B cell (primary cell): Measurements from ENCODE around the gene PCNX3. TPM values are rescaled to one million over a fixed set of nuclear protein-coding genes. Genes with fewer than 3 reads are reported as not detected.

Experiments used
- ATAC-seq: fragments of 200-7000 bp; cut with Tn5 transposase; one replicate; pipeline ENCODE4 v1.10.0; 2021; ENCODE audit warnings: low read depth, mild to moderate bottlenecking, moderate number of reproducible peaks, moderate library complexity
- CTCF ChIA-PET: fragments of 350-600 bp; sonication (Branson Sonifier 250); formaldehyde crosslinking; loops from one replicate; lab custom pipeline; 2021; ENCODE audit warnings: antibody characterized with exemption, inconsistent platforms; lab: Charles Lee
- POLR2A ChIA-PET: fragments of 350-600 bp; sonication (Branson Sonifier 250); formaldehyde crosslinking; loops from one replicate; lab custom pipeline; 2021; ENCODE audit warnings: antibody characterized with exemption; lab: Charles Lee
- DNase-seq: peaks from one replicate; pipeline ENCODE4 v3.0.0; 2013
- H2AFZ ChIP-seq: 2 replicates; pipeline ENCODE4 v1.6.1; 2012; ENCODE audit warnings: mild to moderate bottlenecking, low read depth, low read length; ENCODE audit not compliant: insufficient read depth, poor library complexity, severe bottlenecking
- H3K27ac ChIP-seq, 2 donors: 1 replicate in 1 of 2; 2 replicates in 1 of 2; pipeline ENCODE4 v1.5.1; 2012 to 2013; ENCODE audit warnings: low read length in 2 of 2, mild to moderate bottlenecking in 2 of 2, moderate library complexity in 1 of 2
- H3K27me3 ChIP-seq, 4 experiments: fragments of 200-600 bp in 1 of 4; sonication (generic) in 1 of 4; replicated peaks in 1 of 4; 1 replicate in 2 of 4; 2 replicates in 2 of 4; pipeline versions ENCODE4 v1.6.1 to v1.7.0; 2013 to 2016; ENCODE audit warnings: low read length in 3 of 4, mild to moderate bottlenecking in 2 of 4, mixed read lengths in 1 of 4, moderate library complexity in 1 of 4; ENCODE audit not compliant: insufficient read depth in 4 of 4, control insufficient read depth in 3 of 4; ENCODE audit errors: control extremely low read depth in 1 of 4
- H3K36me3 ChIP-seq, 2 experiments: replicated peaks in 1 of 2; 1 replicate in 1 of 2; 2 replicates in 1 of 2; pipeline versions ENCODE4 v1.6.1 to v1.7.1; 2013; ENCODE audit warnings: low read length in 1 of 2; ENCODE audit not compliant: insufficient read depth in 2 of 2, control insufficient read depth in 1 of 2; ENCODE audit errors: control extremely low read depth in 1 of 2, extremely low read depth in 1 of 2
- H3K4me1 ChIP-seq, 2 donors: fragments of 200-600 bp in 1 of 2; sonication (generic) in 1 of 2; 1 replicate in 1 of 2; 2 replicates in 1 of 2; pipeline versions ENCODE4 v1.5.1 to v1.6.1; 2013 to 2017; ENCODE audit warnings: low read length in 2 of 2; ENCODE audit not compliant: control insufficient read depth in 2 of 2, insufficient read depth in 2 of 2
- H3K4me2 ChIP-seq: replicated peaks from 2 replicates; pipeline ENCODE3; 2012; ENCODE audit warnings: mild to moderate bottlenecking, low read depth, low read length; ENCODE audit not compliant: poor library complexity, severe bottlenecking
- H3K4me3 ChIP-seq, 5 experiments: fragments of 200-600 bp in 1 of 5; sonication (generic) in 1 of 5; 1 replicate in 3 of 5; 2 replicates in 2 of 5; pipeline versions ENCODE4 v1.5.1 to v1.7.0; 2011 to 2016; ENCODE audit warnings: low read length in 4 of 5, mild to moderate bottlenecking in 4 of 5, low read depth in 2 of 5, control low read depth in 1 of 5, moderate library complexity in 1 of 5; ENCODE audit not compliant: insufficient read depth in 1 of 5; ENCODE audit errors: control extremely low read depth in 1 of 5, extremely low read depth in 1 of 5
- H3K79me2 ChIP-seq: fragments of 200-600 bp; sonication (generic); one replicate; pipeline ENCODE4 v1.6.0; 2016; ENCODE audit warnings: low read length; ENCODE audit not compliant: control insufficient read depth, insufficient read depth
- H3K9ac ChIP-seq: fragments of 200-600 bp; sonication (generic); 2 replicates; pipeline ENCODE4 v1.6.1; 2017; ENCODE audit warnings: mild to moderate bottlenecking, low read length, moderate library complexity
- H3K9me3 ChIP-seq, 3 donors: one replicate each; pipeline versions ENCODE4 v1.6.1 to v1.7.1; 2013; ENCODE audit warnings: low read length in 2 of 3; ENCODE audit not compliant: control insufficient read depth in 2 of 3, insufficient read depth in 1 of 3; ENCODE audit errors: control extremely low read depth in 1 of 3
- H4K20me1 ChIP-seq: 2 replicates; pipeline ENCODE4 v1.6.0; 2012; ENCODE audit warnings: mild to moderate bottlenecking, low read length; ENCODE audit not compliant: insufficient read depth, control insufficient read depth, poor library complexity, severe bottlenecking
- H3K27ac Mint-ChIP-seq: one replicate; pipeline ENCODE4 v1.8.0; 2021; ENCODE audit warnings: mixed read lengths
- H3K27me3 Mint-ChIP-seq: one replicate; pipeline ENCODE4 v1.8.0; 2021; ENCODE audit warnings: mixed read lengths
- H3K4me1 Mint-ChIP-seq: one replicate; pipeline ENCODE4 v1.8.0; 2021; ENCODE audit warnings: mixed read lengths
- H3K4me3 Mint-ChIP-seq: one replicate; pipeline ENCODE4 v1.8.0; 2021; ENCODE audit warnings: mixed read lengths
- H3K9me3 Mint-ChIP-seq: one replicate; pipeline ENCODE4 v1.8.0; 2022; ENCODE audit warnings: mixed read lengths; ENCODE audit not compliant: insufficient read depth
- EZH2 ChIP-seq: IDR thresholded peaks from 2 replicates; pipeline ENCODE4 v1.6.1; 2012; ENCODE audit warnings: borderline replicate concordance, low read depth, mild to moderate bottlenecking, moderate library complexity, low read length; ENCODE audit not compliant: insufficient read depth, poor library complexity, severe bottlenecking
- WGBS: methylation state at CpG from one replicate; pipeline ENCODE4 v1.1.5; 2013; ENCODE audit warnings: missing lambda C conversion rate; ENCODE audit not compliant: insufficient coverage; 5-methylcytosine and 5-hydroxymethylcytosine counted together
- intact Hi-C: fragments of 100-400 bp; cut with micrococcal nuclease; formaldehyde crosslinking; loops from one replicate; pipeline ENCODE4 v1.10.0; 2022
- polyA plus RNA-seq: library from polyadenylated mRNA; depleted of rRNA; stranded (reverse); fragments of >200 nt; gene quantifications from 2 replicates; pipeline ENCODE4 v1.2.3, GENCODE V29; 2012
- total RNA-seq, 2 donors: library from RNA; stranded (reverse); fragments of 120-200 nt in 1 of 2; gene quantifications; 1 replicate in 1 of 2; 2 replicates in 1 of 2; pipeline versions ENCODE4 v1.2.3 to v1.2.4, GENCODE V29; 2013 to 2022
- TF ChIP-seq, protein P1 (sequence below): fragments of 200-600 bp; IDR thresholded peaks from one replicate; pipeline ENCODE4 v1.8.0; 2022; ENCODE audit warnings: antibody characterized with exemption, mild to moderate bottlenecking

The PCNX3 gene
- total and polyA plus RNA-seq, 2 donors (not counting 1 experiment from before 2014, with no cell fraction given), result 61.5 to 62.8 TPM

- peak; percentile 9 for ATAC-seq
- Histone ChIP-seq H3K4me1 (peaks cover 19 to 32% of the 10 kb centered on the region in 2 donors), H2AFZ (peak overlapping the region; percentile 74), H3K4me3 (peak overlapping the region; percentile 71 to 99 (median 95)), H3K9me3 (no peaks in the 10 kb centered on the region), H3K79me2 (peaks cover 58% of the 10 kb centered on the region), H4K20me1 (peaks cover 35% of the 10 kb centered on the region), H3K4me2 (peak overlapping the region; percentile 84), H3K27me3 (no peaks in the 10 kb centered on the region), H3K9ac (peak overlapping the region; percentile 99), H3K27ac (peak overlapping the region; percentile 97 to 100), H3K36me3 (peaks cover 0 to 33% of the 10 kb centered on the region in 2 experiments)
- Mint-ChIP-seq H3K9me3 (no peaks in the 10 kb centered on the region), H3K27ac (peak overlapping the region; percentile 94), H3K4me1 (peaks cover 31% of the 10 kb centered on the region), H3K4me3 (peak overlapping the region; percentile 89), H3K27me3 (no peaks in the 10 kb centered on the region)
- ChIA-PET POLR2A (interaction anchor here (0.6 to 4.5 kb wide), 11 partner anchors 11 to 649 kb away, joined by 3 to 56 read pairs (median 4); partner anchors contain the start of genes MAP3K11, PCNX3, SCYL1 and SIPA1), CTCF (interaction anchor here (1.0 to 2.6 kb wide), 9 partner anchors 10 to 196 kb away, joined by 3 to 18 read pairs (median 4); partner anchors contain the start of genes KAT5, PCNX3 and SIPA1)
- TF ChIP-seq EZH2, result no peak
- TF ChIP-seq, protein P1, sequence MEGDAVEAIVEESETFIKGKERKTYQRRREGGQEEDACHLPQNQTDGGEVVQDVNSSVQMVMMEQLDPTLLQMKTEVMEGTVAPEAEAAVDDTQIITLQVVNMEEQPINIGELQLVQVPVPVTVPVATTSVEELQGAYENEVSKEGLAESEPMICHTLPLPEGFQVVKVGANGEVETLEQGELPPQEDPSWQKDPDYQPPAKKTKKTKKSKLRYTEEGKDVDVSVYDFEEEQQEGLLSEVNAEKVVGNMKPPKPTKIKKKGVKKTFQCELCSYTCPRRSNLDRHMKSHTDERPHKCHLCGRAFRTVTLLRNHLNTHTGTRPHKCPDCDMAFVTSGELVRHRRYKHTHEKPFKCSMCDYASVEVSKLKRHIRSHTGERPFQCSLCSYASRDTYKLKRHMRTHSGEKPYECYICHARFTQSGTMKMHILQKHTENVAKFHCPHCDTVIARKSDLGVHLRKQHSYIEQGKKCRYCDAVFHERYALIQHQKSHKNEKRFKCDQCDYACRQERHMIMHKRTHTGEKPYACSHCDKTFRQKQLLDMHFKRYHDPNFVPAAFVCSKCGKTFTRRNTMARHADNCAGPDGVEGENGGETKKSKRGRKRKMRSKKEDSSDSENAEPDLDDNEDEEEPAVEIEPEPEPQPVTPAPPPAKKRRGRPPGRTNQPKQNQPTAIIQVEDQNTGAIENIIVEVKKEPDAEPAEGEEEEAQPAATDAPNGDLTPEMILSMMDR, result no peak
- DNase-seq, result peak; percentile 72
- WGBS, result 2% methylated on average over 10 of the region's 15 CpGs
- intact Hi-C loops, result loop anchor here (1.0 to 2.0 kb wide), 6 partner anchors 11 to 195 kb away; partner anchors contain the start of genes CFL1, PCNX3, SIPA1 and ZNRD2
These were observed 48.1 kb downstream of the PCNX3 start for GRCh38 chr11:65663639-65664200.

- H2AFZ ChIP-seq, result no peak overlapping the region
- H3K27me3 ChIP-seq, result no peaks in the 10 kb centered on the region
- no peak overlapping the region for H3K4me3 ChIP-seq
- no peaks in the 10 kb centered on the region for H4K20me1 ChIP-seq
- ChIA-PET POLR2A (no interaction called here), CTCF (interaction anchor here (1.0 kb wide), 1 partner anchor 46 kb away, joined by 3 read pairs; no protein-coding TSS in a partner anchor)
- Mint-ChIP-seq H3K27ac (no peak overlapping the region), H3K9me3 (no peaks in the 10 kb centered on the region), H3K27me3 (no peaks in the 10 kb centered on the region), H3K4me1 (no peaks in the 10 kb centered on the region), H3K4me3 (no peak overlapping the region)
- ATAC-seq (no peak), DNase-seq (no peak)
- H3K27ac ChIP-seq, result no peak overlapping the region
- no peak overlapping the region for H3K9ac ChIP-seq
- no peaks in the 10 kb centered on the region for H3K9me3 ChIP-seq
- intact Hi-C loops, result no loop called here
- peaks cover 20% of the 10 kb centered on the region for H3K79me2 ChIP-seq
- no peaks in the 10 kb centered on the region for H3K36me3 ChIP-seq
- TF ChIP-seq, protein P1, result no peak
- no peak for TF ChIP-seq EZH2
- no peaks in the 10 kb centered on the region for H3K4me1 ChIP-seq
- H3K4me2 ChIP-seq, result no peak overlapping the region
These were observed 56.7 kb downstream of the PCNX3 start for GRCh38 chr11:65672180-65672860.
